Endothelial cell of umbilical vein (primary cell): ENCODE measurements around the gene PAPPA.

Source experiments
- POLR2A ChIP-seq: IDR thresholded peaks from 2 replicates; pipeline ENCODE4 v1.6.1; 2012; ENCODE audit warnings: low read depth, mild to moderate bottlenecking, control low read depth, low read length
- TF ChIP-seq, protein P1 (sequence below), 2 donors: IDR thresholded peaks; 1 replicate in 1 of 2; 2 replicates in 1 of 2; pipeline ENCODE4 v1.5.1; 2011; ENCODE audit warnings: low read length in 2 of 2, mild to moderate bottlenecking in 2 of 2, moderate library complexity in 2 of 2, control low read depth in 1 of 2, inconsistent platforms in 1 of 2, low read depth in 1 of 2; ENCODE audit not compliant: insufficient read depth in 1 of 2; ENCODE audit errors: extremely low read depth in 1 of 2

DNA sequence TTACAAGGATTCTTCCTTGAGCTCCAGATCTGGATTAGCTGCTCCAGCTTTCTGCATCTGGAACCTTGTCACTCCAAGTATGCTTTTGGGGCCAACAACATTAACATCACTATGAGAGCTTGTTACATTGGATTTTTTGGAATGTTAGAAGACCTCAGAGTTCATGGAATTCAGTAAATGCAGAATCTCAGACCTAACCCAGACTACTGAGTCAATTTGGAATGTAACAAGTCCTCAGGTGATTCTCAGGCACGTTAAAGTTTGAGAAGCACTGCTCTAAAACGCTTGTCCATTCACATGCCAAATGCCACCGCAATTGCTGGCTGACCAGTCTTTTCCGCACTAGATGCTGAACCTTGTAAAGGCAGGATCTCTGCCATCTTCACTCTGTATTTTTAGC is 282.1 kb downstream of the PAPPA start:
- no peak for TF ChIP-seq POLR2A
- TF ChIP-seq, protein P1, sequence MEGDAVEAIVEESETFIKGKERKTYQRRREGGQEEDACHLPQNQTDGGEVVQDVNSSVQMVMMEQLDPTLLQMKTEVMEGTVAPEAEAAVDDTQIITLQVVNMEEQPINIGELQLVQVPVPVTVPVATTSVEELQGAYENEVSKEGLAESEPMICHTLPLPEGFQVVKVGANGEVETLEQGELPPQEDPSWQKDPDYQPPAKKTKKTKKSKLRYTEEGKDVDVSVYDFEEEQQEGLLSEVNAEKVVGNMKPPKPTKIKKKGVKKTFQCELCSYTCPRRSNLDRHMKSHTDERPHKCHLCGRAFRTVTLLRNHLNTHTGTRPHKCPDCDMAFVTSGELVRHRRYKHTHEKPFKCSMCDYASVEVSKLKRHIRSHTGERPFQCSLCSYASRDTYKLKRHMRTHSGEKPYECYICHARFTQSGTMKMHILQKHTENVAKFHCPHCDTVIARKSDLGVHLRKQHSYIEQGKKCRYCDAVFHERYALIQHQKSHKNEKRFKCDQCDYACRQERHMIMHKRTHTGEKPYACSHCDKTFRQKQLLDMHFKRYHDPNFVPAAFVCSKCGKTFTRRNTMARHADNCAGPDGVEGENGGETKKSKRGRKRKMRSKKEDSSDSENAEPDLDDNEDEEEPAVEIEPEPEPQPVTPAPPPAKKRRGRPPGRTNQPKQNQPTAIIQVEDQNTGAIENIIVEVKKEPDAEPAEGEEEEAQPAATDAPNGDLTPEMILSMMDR (IDR thresholded peaks at IDR 0.05; ENCODE audit: extremely low read depth in 1 of 2, insufficient read depth in 1 of 2, low read depth in 1 of 2, low read length in 2 of 2) = no peak
